SK-N-SH (cell line): Measurements from ENCODE around the gene MAD1L1. TPM values are rescaled to one million over a fixed set of nuclear protein-coding genes. Genes with fewer than 3 reads are reported as not detected.

Source experiments
- CTCF ChIA-PET: fragments of 300-600, 350-600 bp; formaldehyde crosslinking; extraction: SDS; loops from one replicate; lab custom pipeline; 2021; lab: Yijun Ruan, JAX
- POLR2A ChIA-PET: fragments of 350-600 bp; sonication (Branson Sonifier 250); formaldehyde crosslinking; extraction: SDS; loops from one replicate; lab custom pipeline; 2020; ENCODE audit warnings: antibody characterized with exemption, inconsistent platforms; lab: Yijun Ruan, JAX
- DNase-seq: peaks from one replicate; pipeline ENCODE4 v3.0.0; 2012
- H2AFZ ChIP-seq: fragments of 200-600 bp; sonication (generic); 2 replicates; pipeline ENCODE4 v1.8.1; 2016; ENCODE audit warnings: antibody characterized with exemption, mild to moderate bottlenecking, low read depth
- H3F3A ChIP-seq: fragments of 200-600 bp; sonication (generic); replicated peaks from 2 replicates; pipeline ENCODE3; 2016; ENCODE audit warnings: antibody characterized with exemption, mild to moderate bottlenecking; ENCODE audit not compliant: insufficient read depth
- H3K27ac ChIP-seq, 2 experiments: fragments of 200-500 bp in 1 of 2; fragments of 200-600 bp in 1 of 2; sonication (Bioruptor generic) in 1 of 2; sonication (generic), shearing (Covaris generic) in 1 of 2; 2 replicates each; pipeline versions ENCODE4 v1.5.1 to v1.6.1; 2014 to 2016; ENCODE audit warnings: low read depth in 2 of 2, inconsistent platforms in 1 of 2, low read length in 1 of 2, mild to moderate bottlenecking in 1 of 2, mixed read lengths in 1 of 2
- H3K27me3 ChIP-seq: fragments of 200-600 bp; sonication (generic), shearing (Covaris generic); 2 replicates; pipeline ENCODE4 v1.6.1; 2016; ENCODE audit warnings: mixed run types; ENCODE audit not compliant: insufficient read depth
- H3K36me3 ChIP-seq, 2 experiments: fragments of 200-500 bp in 1 of 2; fragments of 200-600 bp in 1 of 2; sonication (Bioruptor generic) in 1 of 2; sonication (generic) in 1 of 2; replicated peaks in 1 of 2; 2 replicates each; pipeline versions ENCODE3 to v1.5.1; 2014 to 2016; ENCODE audit warnings: low read length in 1 of 2, mild to moderate bottlenecking in 1 of 2; ENCODE audit not compliant: insufficient read depth in 2 of 2, control insufficient read depth in 1 of 2
- H3K4me1 ChIP-seq, 2 experiments: fragments of 200-500 bp in 1 of 2; fragments of 200-600 bp in 1 of 2; sonication (Bioruptor generic) in 1 of 2; sonication (generic), shearing (Covaris generic) in 1 of 2; 2 replicates each; pipeline versions ENCODE4 v1.5.1 to v1.6.1; 2014 to 2016; ENCODE audit warnings: low read depth in 1 of 2, low read length in 1 of 2, mixed run types in 1 of 2; ENCODE audit not compliant: insufficient read depth in 2 of 2, control insufficient read depth in 1 of 2
- H3K4me2 ChIP-seq: fragments of 200-600 bp; sonication (generic), shearing (Covaris generic); 2 replicates; pipeline ENCODE4 v1.6.1; 2017; ENCODE audit warnings: mixed run types
- H3K4me3 ChIP-seq, 2 experiments: fragments of 200-500 bp in 1 of 2; fragments of 200-600 bp in 1 of 2; sonication (Bioruptor generic) in 1 of 2; sonication (generic), shearing (Covaris generic) in 1 of 2; 2 replicates each; pipeline versions ENCODE4 v1.5.1 to v1.8.1; 2014 to 2016; ENCODE audit warnings: low read depth in 2 of 2, inconsistent platforms in 1 of 2, low read length in 1 of 2, mild to moderate bottlenecking in 1 of 2, mixed read lengths in 1 of 2, moderate library complexity in 1 of 2
- H3K79me2 ChIP-seq: fragments of 200-600 bp; sonication (generic); 2 replicates; pipeline ENCODE4 v1.8.1; 2017; ENCODE audit warnings: mild to moderate bottlenecking; ENCODE audit not compliant: insufficient read depth
- H3K9ac ChIP-seq: fragments of 200-600 bp; sonication (generic); 2 replicates; pipeline ENCODE4 v1.6.1; 2017; ENCODE audit warnings: mixed run types
- H3K9me2 ChIP-seq: fragments of 200-600 bp; sonication (generic); 2 replicates; pipeline ENCODE4 v1.6.1; 2017; ENCODE audit warnings: mixed run types
- H3K9me3 ChIP-seq: fragments of 200-600 bp; sonication (generic); 2 replicates; pipeline ENCODE4 v1.6.1; 2017; ENCODE audit warnings: mixed run types, mild to moderate bottlenecking, moderate library complexity
- H4K20me1 ChIP-seq: fragments of 200-600 bp; sonication (generic); 2 replicates; pipeline ENCODE4 v1.6.1; 2017; ENCODE audit warnings: mild to moderate bottlenecking, mixed run types; ENCODE audit not compliant: insufficient read depth
- CHD2 ChIP-seq: fragments of 150-350 bp; IDR thresholded peaks from 2 replicates; pipeline ENCODE4 v1.6.1; 2018; ENCODE audit warnings: low read length; ENCODE audit not compliant: partially characterized antibody
- EZH2phosphoT487 ChIP-seq: fragments of 200-600 bp; sonication (generic); IDR thresholded peaks from 2 replicates; pipeline ENCODE4 v1.6.1; 2017; ENCODE audit warnings: low read depth, mixed run types, mild to moderate bottlenecking, antibody characterized with exemption, moderate library complexity, borderline replicate concordance
- FOSL2 ChIP-seq: IDR thresholded peaks from 2 replicates; pipeline ENCODE4 v1.4.0; 2012; ENCODE audit warnings: low read depth, mild to moderate bottlenecking, moderate library complexity, borderline replicate concordance
- FOXM1 ChIP-seq: IDR thresholded peaks from 2 replicates; pipeline ENCODE4 v1.4.0; 2012; ENCODE audit warnings: low read depth, mild to moderate bottlenecking
- GABPA ChIP-seq: IDR thresholded peaks from 2 replicates; pipeline ENCODE4 v1.4.0; 2012; ENCODE audit warnings: low read depth, mild to moderate bottlenecking
- GATA2 ChIP-seq: sonication (generic); formaldehyde crosslinking; IDR thresholded peaks from 2 replicates; pipeline ENCODE4 v1.5.0; 2020; ENCODE audit warnings: mild to moderate bottlenecking, missing genetic modification reagents
- MXI1 ChIP-seq: IDR thresholded peaks from 2 replicates; pipeline ENCODE4 v1.6.1; 2012; ENCODE audit warnings: mild to moderate bottlenecking, low read depth, low read length, improper control_type of control experiment
- PBX3 ChIP-seq: IDR thresholded peaks from 2 replicates; pipeline ENCODE4; 2012
- RAD21 ChIP-seq: IDR thresholded peaks from 2 replicates; pipeline ENCODE4 v1.6.1; 2012; ENCODE audit warnings: mild to moderate bottlenecking, low read length
- RCOR1 ChIP-seq: fragments of 150-350 bp; IDR thresholded peaks from 2 replicates; pipeline ENCODE4 v1.6.1; 2017; ENCODE audit warnings: antibody characterized with exemption, low read length
- RFX5 ChIP-seq: IDR thresholded peaks from 2 replicates; pipeline ENCODE4 v1.6.1; 2012; ENCODE audit warnings: mild to moderate bottlenecking, improper control_type of control experiment, low read length
- TAF1 ChIP-seq: IDR thresholded peaks from 2 replicates; pipeline ENCODE4 v1.6.1; 2012; ENCODE audit warnings: low read depth, mild to moderate bottlenecking, low read length, moderate library complexity, borderline replicate concordance
- TCF12 ChIP-seq: IDR thresholded peaks from 2 replicates; pipeline ENCODE4 v1.4.0; 2012
- USF1 ChIP-seq: IDR thresholded peaks from 2 replicates; pipeline ENCODE4 v1.4.0; 2012; ENCODE audit warnings: low read depth, borderline replicate concordance
- YY1 ChIP-seq: IDR thresholded peaks from 2 replicates; pipeline ENCODE4 v1.4.0; 2012; ENCODE audit warnings: low read depth, mild to moderate bottlenecking
- WGBS: methylation state at CpG from one replicate; pipeline ENCODE4 v1.1.6; 2017; ENCODE audit warnings: low lambda C conversion rate; 5-methylcytosine and 5-hydroxymethylcytosine counted together
- polyA plus RNA-seq, 3 experiments: library from polyadenylated mRNA; depleted of rRNA; stranded (reverse); fragments of >200 nt; gene quantifications; 2 replicates each; pipeline ENCODE4 v1.2.3, GENCODE V29; 2012
- TF ChIP-seq, protein P1 (sequence below): IDR thresholded peaks from 2 replicates; pipeline ENCODE4 v1.6.1; 2012; ENCODE audit warnings: mild to moderate bottlenecking, low read depth, low read length, moderate library complexity
- TF ChIP-seq, protein P2 (sequence below): IDR thresholded peaks from 2 replicates; pipeline ENCODE4 v1.4.0; 2012; ENCODE audit warnings: low read depth
- TF ChIP-seq, protein P3 (sequence below): fragments of 150-350 bp; IDR thresholded peaks from 2 replicates; pipeline ENCODE4 v1.6.1; 2016; ENCODE audit warnings: mild to moderate bottlenecking, low read depth, low read length

Gene MAD1L1
- polyA plus RNA-seq, 1 of the 3 experiments (the other 2 are of a cell fraction), result 46.2 TPM

DNA sequence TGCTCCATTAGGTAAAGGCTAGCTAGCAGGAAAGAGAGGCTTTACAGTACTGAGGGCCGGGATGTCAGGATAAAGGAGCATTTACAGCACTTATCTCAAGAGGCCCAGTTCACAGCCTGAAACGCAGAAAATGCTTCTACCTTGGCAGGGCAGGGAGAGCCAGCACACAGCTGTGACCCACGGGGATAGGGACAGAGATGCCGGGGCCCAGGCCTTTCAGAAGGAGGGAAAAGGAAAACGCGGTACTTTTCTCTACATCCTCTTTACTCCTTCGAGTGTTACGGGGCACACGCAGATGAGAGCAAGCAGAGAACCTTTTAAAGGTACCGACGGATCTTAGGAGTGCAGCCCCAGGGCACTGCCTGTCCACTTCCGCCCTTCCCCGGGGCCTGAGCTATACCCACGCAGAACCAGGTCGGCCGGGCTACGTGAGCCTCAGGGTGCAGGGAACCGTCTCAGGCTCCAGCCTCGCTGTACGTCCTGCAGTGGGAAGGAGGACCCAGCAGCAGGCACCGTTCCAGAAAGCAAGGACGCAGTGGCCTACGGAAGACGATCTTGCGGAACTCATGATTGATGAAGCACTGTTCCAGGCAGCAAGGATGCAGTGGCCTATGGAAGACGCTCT lies 330.4 kb downstream of the MAD1L1 start:
- Histone ChIP-seq H3K9me2 (no peaks in the 10 kb centered on the region), H3K36me3 (peaks cover 0 to 9% of the 10 kb centered on the region in 2 experiments), H3K79me2 (no peaks in the 10 kb centered on the region), H3F3A (no peaks in the 10 kb centered on the region), H3K27ac (no peak overlapping the region), H4K20me1 (no peaks in the 10 kb centered on the region), H3K9me3 (no peaks in the 10 kb centered on the region), H3K4me2 (no peak overlapping the region), H3K4me1 (peaks cover 0 to 45% of the 10 kb centered on the region in 2 experiments; a peak in 1 of 4 replicates), H3K9ac (no peak overlapping the region), H3K4me3 (no peak overlapping the region), H3K27me3 (no peaks in the 10 kb centered on the region), H2AFZ (no peak overlapping the region)
- TF ChIP-seq CHD2 (no peak), RCOR1 (no peak), PBX3 (no peak), EZH2phosphoT487 (no peak), RFX5 (no peak), FOSL2 (no peak), MXI1 (no peak), USF1 (no peak), YY1 (no peak), GATA2 (CRISPR knock-in tag) (no peak), FOXM1 (no peak), GABPA (no peak), RAD21 (no peak), TCF12 (no peak), TAF1 (no peak)
- TF ChIP-seq, protein P1, sequence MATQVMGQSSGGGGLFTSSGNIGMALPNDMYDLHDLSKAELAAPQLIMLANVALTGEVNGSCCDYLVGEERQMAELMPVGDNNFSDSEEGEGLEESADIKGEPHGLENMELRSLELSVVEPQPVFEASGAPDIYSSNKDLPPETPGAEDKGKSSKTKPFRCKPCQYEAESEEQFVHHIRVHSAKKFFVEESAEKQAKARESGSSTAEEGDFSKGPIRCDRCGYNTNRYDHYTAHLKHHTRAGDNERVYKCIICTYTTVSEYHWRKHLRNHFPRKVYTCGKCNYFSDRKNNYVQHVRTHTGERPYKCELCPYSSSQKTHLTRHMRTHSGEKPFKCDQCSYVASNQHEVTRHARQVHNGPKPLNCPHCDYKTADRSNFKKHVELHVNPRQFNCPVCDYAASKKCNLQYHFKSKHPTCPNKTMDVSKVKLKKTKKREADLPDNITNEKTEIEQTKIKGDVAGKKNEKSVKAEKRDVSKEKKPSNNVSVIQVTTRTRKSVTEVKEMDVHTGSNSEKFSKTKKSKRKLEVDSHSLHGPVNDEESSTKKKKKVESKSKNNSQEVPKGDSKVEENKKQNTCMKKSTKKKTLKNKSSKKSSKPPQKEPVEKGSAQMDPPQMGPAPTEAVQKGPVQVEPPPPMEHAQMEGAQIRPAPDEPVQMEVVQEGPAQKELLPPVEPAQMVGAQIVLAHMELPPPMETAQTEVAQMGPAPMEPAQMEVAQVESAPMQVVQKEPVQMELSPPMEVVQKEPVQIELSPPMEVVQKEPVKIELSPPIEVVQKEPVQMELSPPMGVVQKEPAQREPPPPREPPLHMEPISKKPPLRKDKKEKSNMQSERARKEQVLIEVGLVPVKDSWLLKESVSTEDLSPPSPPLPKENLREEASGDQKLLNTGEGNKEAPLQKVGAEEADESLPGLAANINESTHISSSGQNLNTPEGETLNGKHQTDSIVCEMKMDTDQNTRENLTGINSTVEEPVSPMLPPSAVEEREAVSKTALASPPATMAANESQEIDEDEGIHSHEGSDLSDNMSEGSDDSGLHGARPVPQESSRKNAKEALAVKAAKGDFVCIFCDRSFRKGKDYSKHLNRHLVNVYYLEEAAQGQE, result no peak
- TF ChIP-seq, protein P2, sequence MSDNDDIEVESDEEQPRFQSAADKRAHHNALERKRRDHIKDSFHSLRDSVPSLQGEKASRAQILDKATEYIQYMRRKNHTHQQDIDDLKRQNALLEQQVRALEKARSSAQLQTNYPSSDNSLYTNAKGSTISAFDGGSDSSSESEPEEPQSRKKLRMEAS, result no peak
- TF ChIP-seq, protein P3, sequence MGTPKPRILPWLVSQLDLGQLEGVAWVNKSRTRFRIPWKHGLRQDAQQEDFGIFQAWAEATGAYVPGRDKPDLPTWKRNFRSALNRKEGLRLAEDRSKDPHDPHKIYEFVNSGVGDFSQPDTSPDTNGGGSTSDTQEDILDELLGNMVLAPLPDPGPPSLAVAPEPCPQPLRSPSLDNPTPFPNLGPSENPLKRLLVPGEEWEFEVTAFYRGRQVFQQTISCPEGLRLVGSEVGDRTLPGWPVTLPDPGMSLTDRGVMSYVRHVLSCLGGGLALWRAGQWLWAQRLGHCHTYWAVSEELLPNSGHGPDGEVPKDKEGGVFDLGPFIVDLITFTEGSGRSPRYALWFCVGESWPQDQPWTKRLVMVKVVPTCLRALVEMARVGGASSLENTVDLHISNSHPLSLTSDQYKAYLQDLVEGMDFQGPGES, result no peak
- ChIA-PET CTCF (no interaction called here), POLR2A (no interaction called here)
- 89% methylated on average over 26 of the region's 26 CpGs for WGBS
- DNase-seq, result no peak
